ENCODE results near the gene IRX4. TPM values are rescaled to one million over a fixed set of nuclear protein-coding genes. Genes with fewer than 3 reads are reported as not detected.

IRX4 gene
- total RNA-seq, 1 experiment from 2014 or later, result 16.5 TPM

GRCh38 chr5:1926071-1926440 is 43.3 kb upstream of the IRX4 start:
- no peaks in the 10 kb centered on the region for H3K9me2 ChIP-seq (ENCODE audit: insufficient read depth)
- no peak overlapping the region for H3K4me2 ChIP-seq (ENCODE audit: low read length)
- peaks cover 0 to 6% of the 10 kb centered on the region in 2 experiments; a peak in 1 of 4 replicates for H3K9me3 ChIP-seq (ENCODE audit: control insufficient read depth in 1 of 2, insufficient read depth in 1 of 2, low read depth in 1 of 2, low read length in 2 of 2)
- no peak overlapping the region for H2AFZ ChIP-seq (ENCODE audit: low read depth, low read length, poor library complexity, severe bottlenecking)
- no TSS peak for BruUV-seq (replicated peaks)
- no peaks in the 10 kb centered on the region for H3K79me2 ChIP-seq (ENCODE audit: insufficient read depth, low read length)
- H3K27me3 ChIP-seq (ENCODE audit: insufficient read depth, low read length), result no peaks in the 10 kb centered on the region
- ChIA-PET POLR2A (no interaction called here), RAD21 (ENCODE audit: low non-redundant PET in 1 of 2, low total read pairs in 2 of 2, uncharacterized antibody in 2 of 2, unreplicated experiment in 2 of 2) (no interaction called here), CTCF (no interaction called here)
- H3K4me1 ChIP-seq (ENCODE audit: control insufficient read depth in 1 of 2, insufficient read depth in 2 of 2, low read length in 2 of 2), result no peaks in the 10 kb centered on the region
- DNase-seq (ENCODE audit: low read depth, low spot score), result no peak
- no peak for ATAC-seq
- H3K36me3 ChIP-seq (ENCODE audit: control insufficient read depth in 1 of 2, insufficient read depth in 2 of 2, low read length in 2 of 2), result no peaks in the 10 kb centered on the region
- H3K4me3 ChIP-seq (replicated peaks in 1 of 2; ENCODE audit: low read depth in 1 of 2, low read length in 2 of 2), result no peak overlapping the region
- H3K27ac ChIP-seq (ENCODE audit: low read depth, low read length), result no peak overlapping the region
- H3K9ac ChIP-seq (ENCODE audit: low read length), result no peak overlapping the region
- intact Hi-C loops (cut with micrococcal nuclease), result no loop called here
- no peak for TF ChIP-seq TCF7L2 (IDR thresholded peaks at IDR 0.05; ENCODE audit: borderline replicate concordance, extremely low read depth, insufficient read depth, insufficient read length)
- TF ChIP-seq ZBTB33 (IDR thresholded peaks at IDR 0.05; ENCODE audit: extremely low read depth, insufficient replicate concordance, low read length), result no peak
- TF ChIP-seq EGR1 (IDR thresholded peaks at IDR 0.05; ENCODE audit: low read depth), result no peak
- TF ChIP-seq RAD21 (IDR thresholded peaks at IDR 0.05; ENCODE audit: low read depth), result no peak
- TF ChIP-seq CBX3 (IDR thresholded peaks at IDR 0.05; ENCODE audit: low read depth), result no peak
- H4K20me1 ChIP-seq (ENCODE audit: insufficient read depth), result no peaks in the 10 kb centered on the region

- peaks cover 0 to under 1% of the 10 kb centered on the region in 2 experiments; a peak in 1 of 4 replicates for H3K4me1 ChIP-seq (ENCODE audit: control insufficient read depth in 1 of 2, insufficient read depth in 2 of 2, low read length in 2 of 2)
- no peak overlapping the region for H3K4me3 ChIP-seq (replicated peaks in 1 of 2; ENCODE audit: low read depth in 1 of 2, low read length in 2 of 2)
- no peaks in the 10 kb centered on the region for H3K36me3 ChIP-seq (ENCODE audit: control insufficient read depth in 1 of 2, insufficient read depth in 2 of 2, low read length in 2 of 2)
- DNase-seq (ENCODE audit: low read depth, low spot score) (no peak), ATAC-seq (no peak)
- no peak overlapping the region for H3K4me2 ChIP-seq (ENCODE audit: low read length)
- no peaks in the 10 kb centered on the region for H4K20me1 ChIP-seq (ENCODE audit: insufficient read depth)
- H3K9me3 ChIP-seq (ENCODE audit: control insufficient read depth in 1 of 2, insufficient read depth in 1 of 2, low read depth in 1 of 2, low read length in 2 of 2), result peaks cover 0 to 6% of the 10 kb centered on the region in 2 experiments; a peak in 1 of 4 replicates
- H3K79me2 ChIP-seq (ENCODE audit: insufficient read depth, low read length), result no peaks in the 10 kb centered on the region
- ChIA-PET CTCF (no interaction called here), RAD21 (ENCODE audit: low non-redundant PET in 1 of 2, low total read pairs in 2 of 2, uncharacterized antibody in 2 of 2, unreplicated experiment in 2 of 2) (no interaction called here), POLR2A (no interaction called here)
- H2AFZ ChIP-seq (ENCODE audit: low read depth, low read length, poor library complexity, severe bottlenecking), result no peak overlapping the region
- no peaks in the 10 kb centered on the region for H3K27me3 ChIP-seq (ENCODE audit: insufficient read depth, low read length)
- no peak overlapping the region for H3K9ac ChIP-seq (ENCODE audit: low read length)
- no TSS peak for BruUV-seq (replicated peaks)
- intact Hi-C loops (cut with micrococcal nuclease), result no loop called here
- no peak overlapping the region for H3K27ac ChIP-seq (ENCODE audit: low read depth, low read length)
- H3K9me2 ChIP-seq (ENCODE audit: insufficient read depth), result no peaks in the 10 kb centered on the region
- TF ChIP-seq ATF3 (IDR thresholded peaks at IDR 0.05) (no peak), SP1 (IDR thresholded peaks at IDR 0.05; ENCODE audit: low read depth) (no peak), MAX (IDR thresholded peaks at IDR 0.05) (no peak), ZBTB33 (IDR thresholded peaks at IDR 0.05; ENCODE audit: extremely low read depth, insufficient replicate concordance, low read length) (no peak), EZH2phosphoT487 (IDR thresholded peaks at IDR 0.05; ENCODE audit: borderline replicate concordance) (no peak), ELF1 (IDR thresholded peaks at IDR 0.05; ENCODE audit: borderline replicate concordance, low read depth) (no peak), TCF7L2 (IDR thresholded peaks at IDR 0.05; ENCODE audit: borderline replicate concordance, extremely low read depth, insufficient read depth, insufficient read length) (no peak)
These were observed 42.7 kb upstream of the IRX4 start for GRCh38 chr5:1925111-1926070.

All from HCT116 (cell line).